CD4-positive, alpha-beta T cell (primary cell): ENCODE results near the gene EIF3D. TPM values are rescaled to one million over a fixed set of nuclear protein-coding genes. Genes with fewer than 3 reads are reported as not detected.
A peak's percentile ranks its signal among the peaks of the same experiment; 100 is the strongest.

Experiments
- ATAC-seq: fragments of 200-7000 bp; cut with Tn5 transposase; one replicate; pipeline ENCODE4 v1.10.0; 2022; ENCODE audit warnings: mild to moderate bottlenecking; ENCODE audit not compliant: poor library complexity
- CTCF ChIA-PET: fragments of 350-600 bp; sonication (Branson Sonifier 250); formaldehyde crosslinking; loops from one replicate; lab custom pipeline; 2021; ENCODE audit warnings: antibody characterized with exemption, inconsistent platforms; lab: Charles Lee
- POLR2A ChIA-PET: fragments of 350-600 bp; sonication (Branson Sonifier 250); formaldehyde crosslinking; loops from one replicate; lab custom pipeline; 2021; ENCODE audit warnings: antibody characterized with exemption, inconsistent platforms; lab: Charles Lee
- DNase-seq, 14 experiments: peaks; one replicate each; pipeline ENCODE4 v3.0.0-alpha.2; 2013 to 2020; ENCODE audit warnings: mixed read lengths in 2 of 14
- H3K27ac ChIP-seq, 2 donors: one replicate each; pipeline versions ENCODE4 v1.5.1 to v1.7.0; 2013; ENCODE audit warnings: low read length in 2 of 2, low read depth in 1 of 2, mild to moderate bottlenecking in 1 of 2
- H3K27me3 ChIP-seq, 2 experiments: 1 replicate in 1 of 2; 2 replicates in 1 of 2; pipeline versions ENCODE4 v1.6.1 to v1.7.0; 2013; ENCODE audit warnings: low read length in 2 of 2, control low read depth in 1 of 2, mild to moderate bottlenecking in 1 of 2, moderate library complexity in 1 of 2; ENCODE audit not compliant: insufficient read depth in 2 of 2, control insufficient read depth in 1 of 2
- H3K36me3 ChIP-seq: one replicate; pipeline ENCODE4 v1.6.1; 2013; ENCODE audit warnings: low read length, control low read depth; ENCODE audit not compliant: insufficient read depth
- H3K4me1 ChIP-seq: one replicate; pipeline ENCODE4 v1.6.1; 2013; ENCODE audit warnings: low read length, control low read depth; ENCODE audit not compliant: insufficient read depth
- H3K4me3 ChIP-seq: one replicate; pipeline ENCODE4 v1.5.1; 2013; ENCODE audit warnings: mild to moderate bottlenecking, low read length, moderate library complexity
- H3K9me3 ChIP-seq, 2 experiments: 1 replicate in 1 of 2; 2 replicates in 1 of 2; pipeline versions ENCODE4 v1.6.1 to v1.7.0; 2013; ENCODE audit warnings: low read length in 2 of 2, mild to moderate bottlenecking in 2 of 2, control low read depth in 1 of 2, moderate library complexity in 1 of 2; ENCODE audit not compliant: control insufficient read depth in 1 of 2, insufficient read depth in 1 of 2
- H3K27ac Mint-ChIP-seq: one replicate; pipeline ENCODE4 v1.8.0; 2020; ENCODE audit warnings: mixed read lengths
- H3K27me3 Mint-ChIP-seq: one replicate; pipeline ENCODE4 v1.8.0; 2021; ENCODE audit warnings: mixed read lengths
- H3K36me3 Mint-ChIP-seq: one replicate; pipeline ENCODE4 v1.8.0; 2021; ENCODE audit warnings: low read depth, mixed read lengths
- H3K4me1 Mint-ChIP-seq: one replicate; pipeline ENCODE4 v1.8.0; 2021; ENCODE audit warnings: low read depth, mixed read lengths
- H3K4me3 Mint-ChIP-seq: one replicate; pipeline ENCODE4 v1.8.0; 2020; ENCODE audit warnings: mild to moderate bottlenecking, mixed read lengths
- H3K9me3 Mint-ChIP-seq: one replicate; pipeline ENCODE4 v1.8.0; 2020; ENCODE audit warnings: mixed read lengths
- intact Hi-C, 2 experiments: fragments of 100-400 bp; cut with DNase I in 1 of 2; cut with micrococcal nuclease in 1 of 2; formaldehyde crosslinking; loops; one replicate each; pipeline versions ENCODE4 v1.15.1 to v1.9.0; 2023 to 2025; cut with DNase I, micrococcal nuclease
- total RNA-seq, 174 experiments: library from RNA in 2 of 174; stranded (reverse) in 2 of 174; gene quantifications; one replicate each; pipeline ENCODE4 v1.2.3 and lab custom pipeline; 2021 to 2026
- TF ChIP-seq, protein P1 (sequence below): fragments of 200-600 bp; IDR thresholded peaks from one replicate; pipeline ENCODE4 v1.8.0; 2022; ENCODE audit warnings: antibody characterized with exemption, mild to moderate bottlenecking

The EIF3D gene
- total RNA-seq, 2 experiments from 2014 or later = 285 to 286 TPM

GRCh38 chr22:36546092-36546804 is 17.3 kb upstream of the EIF3D start:
- TF ChIP-seq, protein P1, sequence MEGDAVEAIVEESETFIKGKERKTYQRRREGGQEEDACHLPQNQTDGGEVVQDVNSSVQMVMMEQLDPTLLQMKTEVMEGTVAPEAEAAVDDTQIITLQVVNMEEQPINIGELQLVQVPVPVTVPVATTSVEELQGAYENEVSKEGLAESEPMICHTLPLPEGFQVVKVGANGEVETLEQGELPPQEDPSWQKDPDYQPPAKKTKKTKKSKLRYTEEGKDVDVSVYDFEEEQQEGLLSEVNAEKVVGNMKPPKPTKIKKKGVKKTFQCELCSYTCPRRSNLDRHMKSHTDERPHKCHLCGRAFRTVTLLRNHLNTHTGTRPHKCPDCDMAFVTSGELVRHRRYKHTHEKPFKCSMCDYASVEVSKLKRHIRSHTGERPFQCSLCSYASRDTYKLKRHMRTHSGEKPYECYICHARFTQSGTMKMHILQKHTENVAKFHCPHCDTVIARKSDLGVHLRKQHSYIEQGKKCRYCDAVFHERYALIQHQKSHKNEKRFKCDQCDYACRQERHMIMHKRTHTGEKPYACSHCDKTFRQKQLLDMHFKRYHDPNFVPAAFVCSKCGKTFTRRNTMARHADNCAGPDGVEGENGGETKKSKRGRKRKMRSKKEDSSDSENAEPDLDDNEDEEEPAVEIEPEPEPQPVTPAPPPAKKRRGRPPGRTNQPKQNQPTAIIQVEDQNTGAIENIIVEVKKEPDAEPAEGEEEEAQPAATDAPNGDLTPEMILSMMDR = no peak
- Histone ChIP-seq H3K27ac (no peak overlapping the region), H3K36me3 (no peaks in the 10 kb centered on the region), H3K27me3 (peaks cover 0 to 2% of the 10 kb centered on the region in 2 experiments), H3K4me1 (peaks cover 14% of the 10 kb centered on the region), H3K9me3 (no peaks in the 10 kb centered on the region), H3K4me3 (no peak overlapping the region)
- Mint-ChIP-seq H3K9me3 (no peaks in the 10 kb centered on the region), H3K4me1 (no peaks in the 10 kb centered on the region), H3K27ac (no peak overlapping the region), H3K27me3 (peaks cover 39% of the 10 kb centered on the region), H3K36me3 (no peaks in the 10 kb centered on the region), H3K4me3 (no peak overlapping the region)
- ChIA-PET POLR2A (interaction anchor here (1.5 kb wide), 1 partner anchor 17 kb away, joined by 3 read pairs; the partner anchor contains the start of gene EIF3D), CTCF (no interaction called here)
- peak; percentile 61 for ATAC-seq
- peak in 7 of 14 experiments; percentile 9 to 60 (median 28) for DNase-seq
- intact Hi-C loops = loop anchor here in 1 of 2 experiments (5.0 kb wide), 1 partner anchor 311 kb away; no protein-coding TSS in a partner anchor

DNA sequence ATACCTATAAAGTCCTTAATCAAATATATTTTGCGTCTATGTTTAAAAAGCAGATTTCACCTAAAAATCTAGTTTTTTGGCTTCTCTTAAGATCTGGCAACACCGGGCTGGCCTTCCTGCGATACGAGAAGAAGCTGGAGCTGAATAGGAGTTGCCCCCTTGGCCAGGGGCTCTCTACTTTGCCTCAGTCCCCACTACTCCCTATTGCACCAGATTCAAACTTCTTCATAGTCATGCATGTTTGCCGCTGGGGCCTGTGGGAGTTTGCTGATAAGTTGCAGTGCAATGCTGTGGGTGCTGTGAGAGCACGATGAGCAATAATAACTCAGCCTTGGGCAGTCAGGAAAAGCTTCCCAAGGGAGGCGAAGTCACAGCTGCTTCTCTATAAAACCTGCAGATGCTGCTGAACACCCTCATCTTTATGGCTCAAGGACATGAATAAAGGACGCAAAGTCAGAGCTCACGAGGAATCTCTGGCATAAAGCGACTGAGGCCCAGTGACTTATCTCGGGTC is 15.2 kb upstream of the EIF3D start:
- no peaks in the 10 kb centered on the region for H3K9me3 ChIP-seq
- H3K4me3 Mint-ChIP-seq = no peak overlapping the region
- ChIA-PET CTCF (no interaction called here), POLR2A (no interaction called here)
- intact Hi-C loops = no loop called here
- peaks cover 23% of the 10 kb centered on the region for H3K27me3 Mint-ChIP-seq
- H3K4me1 Mint-ChIP-seq = no peaks in the 10 kb centered on the region
- no peak for DNase-seq
- no peak overlapping the region for H3K27ac Mint-ChIP-seq
- peaks cover 14% of the 10 kb centered on the region for H3K4me1 ChIP-seq
- no peak overlapping the region for H3K4me3 ChIP-seq
- no peak for ATAC-seq
- no peaks in the 10 kb centered on the region for H3K9me3 Mint-ChIP-seq
- H3K36me3 ChIP-seq = no peaks in the 10 kb centered on the region
- no peaks in the 10 kb centered on the region for H3K36me3 Mint-ChIP-seq
- TF ChIP-seq, protein P1 = no peak
- no peak overlapping the region for H3K27ac ChIP-seq
- no peaks in the 10 kb centered on the region for H3K27me3 ChIP-seq

DNA sequence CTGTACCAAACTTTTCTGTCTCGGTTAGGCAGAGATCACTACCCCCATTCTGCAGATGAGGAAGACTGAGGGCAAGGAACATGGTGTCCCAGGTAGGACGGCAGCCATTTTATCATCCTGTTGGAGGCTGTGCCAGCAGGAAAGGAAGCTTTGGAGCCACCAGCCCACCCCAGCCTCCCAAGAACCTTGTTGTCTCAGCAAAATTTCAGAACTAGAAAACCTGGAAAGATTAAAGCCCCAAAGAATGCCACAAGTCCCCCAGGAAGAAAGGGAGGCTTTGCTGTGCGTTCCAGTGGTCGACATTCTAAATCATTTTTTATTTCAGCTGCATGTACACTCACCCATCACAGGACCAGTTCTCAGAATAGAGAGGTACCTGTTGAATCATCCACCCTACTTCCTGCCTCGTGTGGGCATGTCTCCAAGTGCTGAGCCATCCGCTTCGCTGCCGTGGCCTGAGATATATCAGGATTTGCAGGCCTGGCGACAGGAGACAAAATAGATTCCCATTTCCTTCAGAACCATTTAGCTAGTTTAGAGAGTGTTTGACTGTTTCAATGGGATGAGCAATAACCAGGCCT is 13.0 kb upstream of the EIF3D start:
- Histone ChIP-seq H3K27ac (no peak overlapping the region), H3K27me3 (no peaks in the 10 kb centered on the region), H3K36me3 (no peaks in the 10 kb centered on the region), H3K9me3 (no peaks in the 10 kb centered on the region), H3K4me1 (peaks cover 14% of the 10 kb centered on the region), H3K4me3 (no peak overlapping the region)
- no peak overlapping the region for H3K27ac Mint-ChIP-seq
- peaks cover 14% of the 10 kb centered on the region for H3K27me3 Mint-ChIP-seq
- no peaks in the 10 kb centered on the region for H3K36me3 Mint-ChIP-seq
- POLR2A ChIA-PET = interaction anchor here (1.3 kb wide), 1 partner anchor 13 kb away, joined by 3 read pairs; the partner anchor contains the start of gene EIF3D
- TF ChIP-seq, protein P1 = no peak
- CTCF ChIA-PET = no interaction called here
- DNase-seq (peak in 6 of 14 experiments; percentile 8 to 53 (median 22)), ATAC-seq (no peak)
- intact Hi-C loops = no loop called here
- no peak overlapping the region for H3K4me3 Mint-ChIP-seq
- H3K4me1 Mint-ChIP-seq = no peaks in the 10 kb centered on the region
- H3K9me3 Mint-ChIP-seq = no peaks in the 10 kb centered on the region
